Smooth muscle cell (in vitro differentiated cells): Measurements from ENCODE around the gene GNG13. TPM values are rescaled to one million over a fixed set of nuclear protein-coding genes. Genes with fewer than 3 reads are reported as not detected.

ENCODE experiments used
- DNase-seq: peaks from one replicate; lab custom pipeline; 2025; ENCODE audit not compliant: unreplicated experiment; lab: John Stamatoyannopoulos, UW
- H2AFZ ChIP-seq: fragments of 200-600 bp; sonication (generic); 2 replicates; pipeline ENCODE4 v1.6.0; 2016; ENCODE audit warnings: antibody characterized with exemption, low read depth, mild to moderate bottlenecking
- H3F3A ChIP-seq: fragments of 200-600 bp; sonication (generic); 2 replicates; pipeline ENCODE4 v1.6.0; 2017; ENCODE audit warnings: antibody characterized with exemption, low read depth
- H3K27ac ChIP-seq: fragments of 200-600 bp; sonication (generic); 2 replicates; pipeline ENCODE4 v1.5.1; 2016; ENCODE audit warnings: low read depth, mild to moderate bottlenecking
- H3K27me3 ChIP-seq: fragments of 200-600 bp; sonication (generic); 2 replicates; pipeline ENCODE4 v1.6.1; 2016; ENCODE audit warnings: low read depth, mild to moderate bottlenecking
- H3K36me3 ChIP-seq: fragments of 200-600 bp; sonication (generic); 2 replicates; pipeline ENCODE4 v1.5.1; 2016; ENCODE audit warnings: low read depth
- H3K4me1 ChIP-seq: fragments of 200-600 bp; sonication (generic); 2 replicates; pipeline ENCODE4 v1.5.1; 2016; ENCODE audit warnings: low read depth
- H3K4me2 ChIP-seq: fragments of 200-600 bp; sonication (generic); 2 replicates; pipeline ENCODE4 v1.6.0; 2016; ENCODE audit warnings: mild to moderate bottlenecking
- H3K4me3 ChIP-seq: fragments of 200-600 bp; sonication (generic); 2 replicates; pipeline ENCODE4 v1.5.1; 2016; ENCODE audit warnings: mild to moderate bottlenecking
- H3K79me2 ChIP-seq: fragments of 200-600 bp; sonication (generic); 2 replicates; pipeline ENCODE4 v1.6.0; 2016; ENCODE audit warnings: low read depth, mild to moderate bottlenecking
- H3K9ac ChIP-seq: fragments of 200-600 bp; sonication (generic); 2 replicates; pipeline ENCODE4 v1.6.0; 2016; ENCODE audit warnings: low read depth
- H3K9me3 ChIP-seq: fragments of 200-600 bp; sonication (generic); replicated peaks from 2 replicates; pipeline ENCODE4 v1.5.1; 2016; ENCODE audit warnings: low read depth
- H4K20me1 ChIP-seq: fragments of 200-600 bp; sonication (generic); 2 replicates; pipeline ENCODE4 v1.6.0; 2016; ENCODE audit warnings: low read depth
- CTCF ChIP-seq: fragments of 200-600 bp; sonication (generic); IDR thresholded peaks from 2 replicates; pipeline ENCODE4 v1.5.1; 2017; ENCODE audit warnings: borderline replicate concordance, mild to moderate bottlenecking, antibody characterized with exemption; ENCODE audit not compliant: insufficient read depth, poor library complexity, severe bottlenecking
- WGBS: methylation state at CpG from one replicate; pipeline ENCODE4 v1.1.7; 2016; ENCODE audit warnings: low lambda C conversion rate; 5-methylcytosine and 5-hydroxymethylcytosine counted together
- polyA plus RNA-seq: library from polyadenylated mRNA; unstranded; fragments of >200 nt; fragmentation: Nextera tagmentation; extraction: Ambion mirVana; gene quantifications from 2 replicates; pipeline ENCODE4 v1.2.1, GENCODE V29; 2016
- total RNA-seq: library from RNA; depleted of rRNA; stranded (reverse); fragments of >200 nt; gene quantifications from 2 replicates; pipeline ENCODE4 v1.2.3, GENCODE V29; 2014

The GNG13 gene
- total and polyA plus RNA-seq, 2 experiments from 2014 or later, result not detected

- WGBS, result 93% methylated on average over 8 of the region's 8 CpGs
- no peaks in the 10 kb centered on the region for H3K27me3 ChIP-seq
Observed at GRCh38 chr16:793414-793813, 7.1 kb downstream of the GNG13 start.

GRCh38 chr16:792221-792995 lies 8.1 kb downstream of the GNG13 start:
- Histone ChIP-seq H3K27me3 (no peaks in the 10 kb centered on the region), H3K79me2 (peaks cover 7% of the 10 kb centered on the region), H3K4me3 (no peak overlapping the region)

More at GRCh38 chr16:793414-793813, 7.1 kb downstream of the GNG13 start:
- Histone ChIP-seq H3K4me3 (no peak overlapping the region), H3K79me2 (no peaks in the 10 kb centered on the region), H3K9ac (no peak overlapping the region), H3K4me1 (peaks cover 6% of the 10 kb centered on the region), H2AFZ (no peak overlapping the region), H3F3A (no peaks in the 10 kb centered on the region), H3K36me3 (no peaks in the 10 kb centered on the region), H3K27ac (no peak overlapping the region), H3K4me2 (no peak overlapping the region), H4K20me1 (no peaks in the 10 kb centered on the region), H3K9me3 (no peaks in the 10 kb centered on the region)
- no peak for TF ChIP-seq CTCF
- DNase-seq, result no peak

GRCh38 chr16:791131-791530 lies 9.4 kb downstream of the GNG13 start:
- Histone ChIP-seq H3K36me3 (no peaks in the 10 kb centered on the region), H2AFZ (no peak overlapping the region), H3K4me3 (no peak overlapping the region), H3K4me2 (no peak overlapping the region), H3K9ac (no peak overlapping the region), H3K4me1 (peaks cover 12% of the 10 kb centered on the region), H3K9me3 (no peaks in the 10 kb centered on the region), H3K79me2 (peaks cover 12% of the 10 kb centered on the region), H3K27ac (no peak overlapping the region), H3K27me3 (no peaks in the 10 kb centered on the region), H4K20me1 (peaks cover 11% of the 10 kb centered on the region), H3F3A (no peaks in the 10 kb centered on the region)
- no peak for TF ChIP-seq CTCF
- DNase-seq, result no peak
- WGBS, result 98% methylated on average over 23 of the region's 23 CpGs

More at GRCh38 chr16:792221-792995, 8.1 kb downstream of the GNG13 start:
- no peak for TF ChIP-seq CTCF
- H3K9me3 ChIP-seq, result no peaks in the 10 kb centered on the region
- peaks cover 5% of the 10 kb centered on the region for H4K20me1 ChIP-seq
- no peak for DNase-seq
- peaks cover 9% of the 10 kb centered on the region for H3K4me1 ChIP-seq
- no peak overlapping the region for H3K9ac ChIP-seq
- H3K27ac ChIP-seq, result no peak overlapping the region
- H3K4me2 ChIP-seq, result no peak overlapping the region
- no peaks in the 10 kb centered on the region for H3K36me3 ChIP-seq
- no peak overlapping the region for H2AFZ ChIP-seq
- H3F3A ChIP-seq, result no peaks in the 10 kb centered on the region
- 96% methylated on average over 45 of the region's 46 CpGs for WGBS

- WGBS, result 98% methylated on average over 17 of the region's 17 CpGs
- H3K27me3 ChIP-seq, result no peaks in the 10 kb centered on the region
- no peaks in the 10 kb centered on the region for H3F3A ChIP-seq
- peaks cover 11% of the 10 kb centered on the region for H4K20me1 ChIP-seq
- peaks cover 12% of the 10 kb centered on the region for H3K79me2 ChIP-seq
- H3K36me3 ChIP-seq, result no peaks in the 10 kb centered on the region
- no peak for DNase-seq
- H3K4me2 ChIP-seq, result no peak overlapping the region
- no peak for TF ChIP-seq CTCF
- no peak overlapping the region for H3K4me3 ChIP-seq
- H3K4me1 ChIP-seq, result peaks cover 12% of the 10 kb centered on the region
- H3K9ac ChIP-seq, result no peak overlapping the region
- H3K9me3 ChIP-seq, result no peaks in the 10 kb centered on the region
- H3K27ac ChIP-seq, result no peak overlapping the region
- no peak overlapping the region for H2AFZ ChIP-seq
Observed at GRCh38 chr16:790086-790485, 10.4 kb downstream of the GNG13 start.
